Measurements from ENCODE around the gene TRIM44.
"Not testable (repeated sequence)": the region's sequence is repeated elsewhere in the genome, so short reads cannot be mapped to it uniquely, and the experiment has no call there.

Gene TRIM44

DNA sequence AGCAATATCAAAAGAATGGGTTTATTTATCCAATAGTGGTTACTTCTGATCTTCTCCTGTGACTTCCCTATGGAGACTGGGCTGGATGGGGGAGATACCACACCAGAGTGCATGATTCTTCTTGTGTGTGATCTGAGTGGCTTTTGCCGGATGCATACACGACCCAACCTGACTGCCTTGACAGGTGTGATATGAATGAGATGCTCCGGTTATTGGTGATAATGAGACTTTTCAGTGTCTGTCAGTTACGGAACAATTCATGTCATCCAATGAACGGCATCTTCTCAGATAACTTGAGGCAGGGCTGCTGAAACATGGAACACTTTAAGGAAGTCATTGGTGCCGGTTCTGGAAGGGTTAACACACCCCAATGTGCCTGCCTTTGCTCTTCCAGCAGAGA is 26.6 kb upstream of the TRIM44 start:
- DNase-seq: no peak

DNA sequence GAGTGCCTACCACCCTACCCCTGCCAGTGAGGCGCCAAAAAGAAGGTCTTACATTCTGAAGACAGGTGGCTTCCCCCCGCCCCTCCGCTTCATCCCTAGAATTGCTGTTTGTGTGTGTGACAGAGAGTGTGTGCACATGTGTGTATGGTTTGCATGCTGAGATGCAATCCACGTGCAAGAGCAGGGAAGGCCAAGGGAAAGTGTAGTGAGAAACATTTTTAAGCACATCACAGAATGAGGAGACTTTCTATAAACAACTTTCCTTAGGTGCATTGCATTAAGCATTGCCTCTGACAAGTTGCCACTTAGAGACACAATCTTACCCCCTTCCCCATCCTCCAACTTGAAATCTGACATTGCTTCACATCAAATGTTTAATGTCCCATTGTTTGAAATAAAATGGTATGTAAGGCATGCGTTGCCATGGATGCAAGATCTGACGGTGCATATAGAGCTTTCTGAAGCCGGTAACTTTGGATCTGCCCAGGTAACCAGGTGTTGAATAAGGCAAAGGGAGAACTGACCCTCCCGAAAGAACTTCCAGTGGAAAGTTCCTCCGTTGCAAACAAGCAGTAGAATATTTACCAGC is 22.9 kb upstream of the TRIM44 start:
- no peak for DNase-seq

DNA sequence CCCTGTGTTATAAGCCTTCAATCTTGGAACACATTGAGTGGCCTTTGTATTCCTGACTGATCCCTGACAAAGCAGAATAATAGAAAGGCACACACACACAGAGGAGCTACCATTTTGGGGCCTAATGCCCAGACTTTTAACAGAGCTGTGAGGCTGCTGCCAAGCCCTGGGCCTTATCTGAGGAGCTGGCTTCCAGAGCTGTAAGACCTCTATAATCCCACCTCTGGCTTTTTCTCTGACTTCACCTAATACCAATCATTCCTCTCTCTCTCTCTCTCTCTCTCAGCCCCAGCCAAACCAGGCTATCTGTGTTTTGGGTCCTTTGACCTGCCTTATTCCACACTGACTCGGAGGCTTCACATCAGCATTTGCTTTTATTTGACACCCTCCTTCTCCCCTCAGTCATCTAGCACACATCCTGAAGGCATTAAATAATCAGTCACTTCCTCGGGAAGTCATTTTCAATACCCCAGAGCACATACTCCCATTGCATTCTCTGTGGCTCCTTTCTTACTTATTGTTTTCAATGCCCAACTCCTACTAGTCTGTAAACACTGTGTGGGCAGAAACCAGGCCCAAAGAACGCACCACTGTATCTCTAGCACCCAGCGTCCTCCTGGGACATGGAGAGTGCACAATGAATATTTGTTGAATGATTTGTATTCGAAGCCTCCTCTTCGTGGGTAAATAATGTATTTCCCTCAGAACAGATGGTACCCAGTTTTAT is 21.2 kb upstream of the TRIM44 start:
- DNase-seq: no peak

DNA sequence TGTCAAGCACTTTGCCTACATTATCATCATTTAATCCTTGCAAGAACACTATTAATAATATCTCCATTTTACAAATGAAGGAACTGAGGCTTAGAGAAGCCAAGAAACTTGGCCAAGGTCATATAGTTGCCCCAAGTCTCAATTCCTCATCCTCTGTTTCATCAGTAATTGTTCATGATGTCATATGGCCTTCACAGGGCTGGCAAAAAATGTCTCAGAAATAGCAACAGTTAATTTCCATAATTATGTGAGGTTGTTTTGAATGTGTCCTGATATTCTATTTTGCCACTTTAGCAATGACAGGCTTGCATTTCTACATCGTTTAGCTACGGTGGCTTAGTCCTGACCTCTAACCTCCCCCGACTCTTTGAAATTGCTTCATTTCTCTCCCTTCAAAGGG is 20.6 kb upstream of the TRIM44 start:
- no peak for DNase-seq

DNA sequence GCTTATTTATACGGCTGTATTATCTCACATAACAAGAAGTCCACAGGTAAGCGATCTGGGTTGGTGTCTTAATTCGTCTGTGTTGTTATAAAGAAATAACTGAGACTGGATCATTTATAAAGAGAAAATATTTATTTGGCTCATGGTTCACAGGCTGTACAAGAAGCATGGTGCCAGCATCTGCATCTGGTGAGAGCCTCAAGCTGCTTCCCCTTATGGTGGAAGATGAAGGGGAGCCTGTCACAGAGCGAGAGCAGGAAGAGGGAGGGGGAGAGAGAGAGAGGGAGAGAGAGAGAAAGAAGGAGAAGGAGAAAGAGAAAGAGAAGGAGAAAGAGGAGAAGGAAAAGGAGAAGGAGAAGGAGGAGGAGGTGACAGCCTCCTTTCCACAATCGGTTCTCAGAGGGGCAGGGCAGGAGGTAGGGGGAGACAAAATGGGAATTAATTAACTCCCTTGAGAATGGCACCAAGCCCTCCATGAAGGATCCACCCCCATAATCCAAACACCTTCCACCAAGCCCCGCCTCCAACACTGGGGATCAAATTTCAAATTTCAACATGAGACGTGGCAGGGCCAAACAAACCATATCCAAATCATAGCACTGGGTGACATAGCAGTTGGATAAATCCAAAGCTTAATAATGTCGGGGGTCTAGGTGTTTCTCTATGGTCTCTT is 15.0 kb upstream of the TRIM44 start:
- no peak for DNase-seq

DNA sequence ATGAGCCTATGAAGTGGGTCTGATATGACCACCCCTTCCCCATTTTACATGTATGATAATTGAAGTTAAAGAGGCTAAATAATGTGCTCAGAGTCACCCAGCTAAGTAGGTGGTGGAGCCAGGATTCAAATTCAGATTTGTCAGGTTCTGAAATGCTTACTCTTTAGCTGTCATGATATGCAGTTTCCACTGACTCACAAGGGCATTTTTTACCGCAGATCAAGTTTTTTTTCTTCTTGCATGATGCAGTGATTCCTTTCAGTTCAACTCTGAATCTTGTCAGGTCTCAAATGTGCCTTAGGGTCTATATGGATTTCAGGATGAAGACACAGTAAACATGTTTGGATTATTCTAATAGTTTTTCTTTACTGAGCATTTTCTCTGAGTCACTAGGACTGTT is 12.6 kb upstream of the TRIM44 start:
- DNase-seq: no peak

DNA sequence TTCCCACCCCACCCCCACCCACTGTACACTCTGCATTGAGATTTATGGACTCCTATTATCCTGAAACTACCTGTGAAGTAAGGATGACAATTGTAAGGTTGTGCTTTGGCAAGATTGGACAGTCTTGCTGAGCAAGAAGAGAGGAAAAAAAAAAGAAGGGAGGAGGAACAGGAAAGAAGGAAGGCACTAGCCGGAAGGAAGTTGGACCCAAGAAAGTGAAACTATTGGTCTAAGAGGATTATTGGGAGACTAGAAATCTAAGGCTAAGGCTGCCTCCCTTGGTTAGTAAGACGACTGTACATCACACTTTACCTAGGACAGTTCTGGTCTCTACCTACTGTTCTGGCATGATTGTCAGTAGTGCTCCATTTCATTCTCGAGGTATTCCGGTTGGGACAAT is 12.1 kb upstream of the TRIM44 start:
- DNase-seq: no peak

DNA sequence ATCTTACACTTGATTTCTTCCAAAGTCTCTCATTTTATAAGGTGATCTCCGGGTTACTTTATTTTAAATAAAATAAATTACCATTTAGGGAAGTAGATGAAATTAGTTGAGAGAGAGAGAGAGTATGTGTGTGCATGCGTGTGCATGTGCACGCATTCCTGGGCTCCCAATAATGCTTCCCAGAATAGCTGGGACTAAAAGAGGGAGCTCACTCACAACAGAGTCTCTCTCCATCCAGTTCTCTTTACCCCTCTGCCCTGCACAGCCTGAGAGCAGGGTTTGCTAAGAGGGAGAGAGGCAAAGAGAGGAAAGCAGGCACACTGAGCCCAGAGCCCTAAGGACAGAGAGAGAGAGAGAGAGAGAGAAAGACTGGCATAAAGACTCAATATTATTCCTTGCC is 11.3 kb upstream of the TRIM44 start:
- no peak for DNase-seq

DNA sequence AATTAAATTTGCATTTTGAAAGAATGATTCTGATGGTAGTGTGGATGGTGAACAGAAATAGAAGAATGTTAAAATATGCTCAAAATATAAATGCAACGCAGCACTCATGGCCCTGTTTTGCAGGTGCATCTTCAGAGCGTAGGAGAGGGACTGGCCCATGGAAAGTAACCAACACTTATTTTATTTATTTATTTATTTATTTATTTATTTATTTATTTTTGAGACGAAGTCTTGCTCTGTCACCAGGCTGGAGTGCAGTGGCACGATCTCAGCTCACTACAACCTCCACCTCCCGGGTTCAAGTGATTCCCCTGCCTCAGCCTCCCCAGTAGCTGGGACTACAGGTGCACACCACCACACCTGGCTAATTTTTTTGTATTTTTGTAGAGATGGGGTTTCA is 9.8 kb upstream of the TRIM44 start:
- DNase-seq: not testable (repeated sequence)

DNA sequence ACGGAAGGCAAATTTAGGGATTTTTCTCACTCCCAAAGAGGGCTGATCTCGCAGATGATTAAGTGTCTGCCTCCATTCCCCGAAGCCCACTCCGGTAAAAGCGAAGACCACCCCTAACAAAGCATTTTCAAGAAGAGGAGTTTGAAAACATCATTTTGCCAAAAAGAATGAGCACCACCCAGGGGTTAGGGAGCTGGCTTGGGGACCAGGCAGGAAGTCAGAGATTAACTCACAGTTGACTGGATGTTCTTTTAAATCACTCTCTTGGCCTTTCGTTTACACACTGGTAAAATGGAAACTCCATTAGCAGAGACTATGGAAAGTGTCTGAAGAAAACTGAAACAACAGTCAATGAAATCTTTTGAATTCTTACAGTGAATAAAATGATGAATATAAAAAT is 7.9 kb upstream of the TRIM44 start:
- no peak for DNase-seq

DNA sequence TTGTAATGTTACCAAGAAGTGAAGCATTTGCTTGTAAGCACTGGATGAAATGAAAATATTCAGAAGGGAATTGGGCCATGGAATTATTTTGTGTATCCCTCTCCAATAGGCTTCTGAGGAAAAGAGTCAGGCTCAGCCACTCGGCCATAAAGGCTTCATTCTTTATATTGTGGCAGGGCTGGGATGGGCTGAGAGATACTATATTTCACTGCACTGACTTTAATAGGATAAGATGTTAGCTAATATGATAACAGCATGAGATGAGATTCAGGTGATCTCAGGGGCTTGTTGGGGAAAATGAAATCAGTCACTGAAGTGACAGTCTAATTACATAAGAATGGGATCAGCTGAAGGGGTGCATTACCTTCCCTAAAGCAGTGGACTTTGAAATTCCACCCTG is 7.3 kb upstream of the TRIM44 start:
- DNase-seq: no peak

DNA sequence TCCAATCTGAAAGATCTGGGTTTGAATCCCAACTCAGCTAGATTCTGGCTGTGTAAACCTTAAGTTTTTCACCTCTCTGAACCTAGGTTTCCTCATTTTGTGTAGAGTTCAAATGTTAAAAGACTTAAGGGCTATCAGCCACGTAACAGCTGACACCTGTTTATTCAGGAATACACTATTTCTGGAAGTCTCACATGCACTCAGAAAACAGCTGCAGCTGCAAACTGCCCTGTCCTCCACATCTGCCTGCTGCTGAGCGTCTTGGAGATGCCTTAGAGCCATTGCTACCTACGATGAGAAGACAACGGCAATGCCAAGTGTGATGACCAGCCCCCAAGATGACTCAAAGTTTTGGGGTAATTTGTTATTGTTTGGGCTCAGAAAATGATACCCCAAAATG is 6.7 kb upstream of the TRIM44 start:
- no peak for DNase-seq

DNA sequence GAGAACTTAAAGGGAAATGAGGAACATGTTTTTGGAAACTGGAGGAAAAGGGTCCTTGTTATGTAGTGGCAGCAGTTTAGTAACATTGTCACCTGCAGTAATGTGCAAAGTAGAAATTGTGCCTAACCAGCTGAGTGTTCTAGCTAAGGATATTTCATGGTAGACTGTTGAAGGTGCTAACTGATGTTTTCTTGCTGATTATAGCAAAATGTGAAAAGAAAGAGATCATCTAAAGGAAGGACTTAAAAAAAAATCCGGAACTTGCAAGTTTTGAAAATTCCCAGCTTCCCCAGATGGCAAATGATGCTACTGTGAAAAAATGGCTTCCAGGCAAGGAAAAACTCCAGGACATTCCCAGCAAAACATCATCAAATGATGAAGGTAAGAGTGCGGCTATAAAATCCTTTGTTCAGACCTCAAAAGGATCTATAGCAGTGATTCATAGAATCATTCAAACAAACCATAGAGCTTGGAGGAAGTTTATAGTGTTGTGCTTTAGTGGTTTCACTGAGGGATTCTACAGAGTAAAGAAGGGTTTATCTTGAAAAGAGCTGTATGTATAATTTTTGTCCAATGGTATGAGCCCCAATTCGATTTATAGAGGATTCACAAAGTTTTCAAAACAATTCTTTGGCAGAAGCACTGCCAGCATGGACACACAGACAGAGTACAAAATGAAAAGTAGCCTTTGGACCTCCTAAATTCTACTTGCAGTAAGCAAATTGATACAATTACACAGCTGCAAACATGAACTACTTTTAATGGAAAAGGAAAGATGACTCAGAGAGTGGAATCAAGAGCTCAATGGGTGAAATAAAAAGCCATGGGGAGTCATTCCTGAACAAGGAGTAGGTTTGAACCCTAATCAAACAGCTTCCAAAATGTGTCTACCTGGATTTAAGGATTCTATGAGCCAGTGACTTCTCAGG is 4.3 kb upstream of the TRIM44 start:
- DNase-seq: no peak

DNA sequence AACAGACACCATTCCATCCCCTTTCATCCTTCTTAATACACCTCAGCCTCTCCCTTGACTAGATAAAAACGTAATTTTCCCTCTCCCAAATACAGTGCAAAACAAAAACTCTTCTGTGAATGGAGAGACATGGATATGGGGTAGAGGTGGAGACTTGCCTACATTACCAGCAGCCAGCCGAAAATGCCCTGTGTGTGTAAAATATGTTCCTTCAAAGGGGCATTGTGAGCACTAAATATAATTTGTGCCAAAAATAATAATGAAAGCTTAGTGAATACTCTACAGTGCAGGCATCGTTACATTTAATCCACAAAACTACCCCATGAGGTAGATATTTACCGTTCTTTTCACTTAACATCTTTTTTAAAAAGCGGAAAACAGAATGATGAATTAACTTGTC is 1.0 kb upstream of the TRIM44 start:
- DNase-seq: no peak

DNA sequence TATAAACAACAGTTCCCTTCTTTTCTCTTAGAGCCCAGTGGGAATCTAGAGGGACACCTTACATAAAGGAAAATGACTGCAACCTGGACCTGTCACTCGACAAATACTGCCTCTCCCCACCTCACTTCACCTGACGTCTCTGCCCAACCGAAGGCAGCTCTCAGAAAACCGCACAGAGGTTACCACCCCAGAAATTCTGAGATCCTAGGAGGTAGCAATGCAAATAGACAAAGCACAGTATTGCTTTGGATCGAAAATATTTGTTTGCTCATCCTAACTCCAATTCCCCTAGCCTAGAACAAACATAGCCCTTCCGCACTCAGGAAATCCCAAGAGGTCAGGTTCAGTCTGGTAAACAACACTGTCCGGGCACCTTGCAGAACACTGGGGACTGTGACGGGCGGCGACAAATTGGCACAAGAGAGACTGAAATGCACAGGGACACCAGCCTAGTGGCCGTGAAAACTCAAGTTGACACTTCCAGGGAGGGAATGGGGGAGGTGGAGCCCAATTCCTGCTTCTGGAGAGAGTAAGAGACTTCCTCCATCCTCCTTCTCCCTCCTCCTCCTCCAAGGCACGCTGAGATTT is 420 bp upstream of the TRIM44 start:
- no peak for DNase-seq

DNA sequence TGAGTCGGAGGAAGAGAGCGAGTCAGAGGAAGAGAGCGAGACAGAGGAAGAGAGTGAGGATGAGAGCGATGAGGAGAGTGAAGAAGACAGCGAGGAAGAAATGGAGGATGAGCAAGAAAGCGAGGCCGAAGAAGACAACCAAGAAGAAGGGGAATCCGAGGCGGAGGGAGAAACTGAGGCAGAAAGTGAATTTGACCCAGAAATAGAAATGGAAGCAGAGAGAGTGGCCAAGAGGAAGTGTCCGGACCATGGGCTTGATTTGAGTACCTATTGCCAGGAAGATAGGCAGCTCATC is 780 bp downstream of the TRIM44 start:
- DNase-seq: no peak

DNA sequence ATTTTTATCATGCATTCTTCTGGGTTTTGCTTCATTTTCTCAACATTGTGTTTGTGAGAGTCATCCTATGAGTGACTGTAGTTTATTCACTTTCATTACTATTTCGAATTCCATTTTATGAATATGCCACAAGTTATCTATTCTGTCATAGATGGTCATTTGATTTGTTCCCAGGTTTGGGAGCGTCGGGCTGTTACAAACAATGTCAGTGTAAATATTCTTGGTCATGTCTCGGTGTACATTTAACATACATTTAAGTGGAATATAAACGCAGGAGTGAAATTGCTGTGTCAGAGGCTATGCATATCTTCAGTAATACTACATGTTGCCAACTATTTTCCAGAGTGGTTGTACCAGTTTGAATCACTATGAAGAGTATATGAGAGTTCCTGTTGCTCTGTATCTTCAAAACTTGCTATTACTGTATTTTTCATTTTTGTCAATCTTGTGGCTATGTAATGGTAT is 2.4 kb downstream of the TRIM44 start:
- DNase-seq: no peak

DNA sequence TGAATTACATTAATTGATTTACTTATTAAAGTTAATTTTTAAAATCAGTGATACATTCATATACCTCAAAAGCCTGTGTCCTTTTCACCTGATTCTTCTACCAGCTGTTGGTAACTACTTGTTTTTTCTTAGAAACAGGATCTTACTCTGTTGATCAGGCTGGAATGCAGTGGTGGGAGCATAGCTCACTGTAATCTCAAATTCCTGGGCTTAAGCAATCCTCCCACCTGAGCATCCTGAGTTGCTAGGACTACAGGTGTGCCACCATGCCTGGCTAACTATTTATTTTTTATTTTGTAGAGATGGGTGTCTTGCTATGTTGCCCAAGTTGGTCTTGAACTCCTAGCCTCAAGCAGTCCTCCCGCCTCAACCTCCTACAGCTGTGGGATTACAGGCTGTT is 4.7 kb downstream of the TRIM44 start:
- no peak for DNase-seq

DNA sequence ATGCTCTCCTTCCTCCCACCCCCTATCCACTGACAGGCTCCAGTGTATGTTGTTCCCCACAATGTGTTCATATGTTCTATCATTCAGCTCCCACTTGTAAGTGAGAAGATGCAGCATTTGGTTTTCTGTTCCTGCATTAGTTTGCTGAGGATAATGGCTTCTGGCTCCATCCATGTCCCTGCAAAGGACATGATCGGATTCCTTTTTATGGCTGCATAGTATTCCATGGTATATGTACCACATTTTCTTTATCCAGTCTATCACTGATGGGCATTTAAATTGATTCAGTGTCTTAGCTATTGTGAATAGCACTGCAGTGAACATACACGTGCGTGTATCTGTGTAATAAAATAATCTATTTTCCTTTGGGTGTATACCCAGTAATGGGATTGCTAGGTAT is 5.8 kb downstream of the TRIM44 start:
- DNase-seq: not testable (repeated sequence)

DNA sequence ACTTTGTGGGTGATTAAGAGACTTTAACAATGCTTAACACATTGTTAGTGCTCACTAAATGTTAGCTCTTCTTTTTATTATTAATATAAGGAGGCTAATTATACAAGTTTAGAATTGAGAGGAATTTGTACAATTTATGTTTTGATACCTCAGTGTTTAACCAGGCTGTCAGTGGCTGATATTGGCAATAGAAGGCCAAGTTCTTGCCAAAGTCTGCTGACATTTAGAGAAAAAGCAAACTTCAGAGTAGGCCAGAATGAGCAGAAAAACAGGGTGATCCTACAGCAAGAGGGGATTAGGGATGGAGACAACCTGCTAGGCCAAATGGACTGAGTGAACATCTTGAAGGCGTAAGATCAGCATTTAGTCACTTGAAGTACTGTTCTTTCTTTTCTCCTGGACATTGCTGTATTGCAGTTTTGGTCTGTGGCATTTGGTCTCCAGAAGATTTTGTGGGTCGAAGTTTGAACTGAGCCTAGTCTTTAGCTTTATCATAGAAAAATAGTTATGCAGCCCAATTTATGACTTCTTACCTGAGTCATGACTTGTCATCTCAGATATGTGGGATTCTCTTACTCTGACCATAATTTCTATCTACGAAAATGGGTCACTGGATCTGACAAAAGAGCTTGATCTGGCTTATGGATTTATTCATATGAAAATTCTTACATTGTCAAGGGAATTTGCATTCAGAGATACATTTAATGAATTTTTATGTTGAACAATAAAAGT is 9.0 kb downstream of the TRIM44 start:
- no peak for DNase-seq

DNA sequence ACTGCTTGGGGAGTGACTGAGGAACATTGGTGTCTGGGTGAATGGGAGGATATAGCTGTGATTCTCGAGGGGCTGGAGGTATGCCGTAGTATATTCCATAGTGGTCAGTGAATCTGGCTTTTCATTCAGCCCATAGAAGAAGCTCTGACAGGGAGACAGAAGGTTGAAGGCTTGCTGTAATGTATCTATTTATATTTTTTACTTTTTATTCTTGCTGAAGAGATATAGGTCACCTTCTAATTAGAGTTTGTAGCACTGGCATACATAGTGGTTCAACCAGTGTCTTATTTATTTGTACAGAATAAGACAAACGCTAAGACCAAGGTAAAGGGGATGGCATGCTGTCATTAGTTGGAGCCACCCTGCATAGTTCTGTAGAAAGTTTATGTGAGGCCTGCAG is 10.0 kb downstream of the TRIM44 start:
- DNase-seq: no peak

DNA sequence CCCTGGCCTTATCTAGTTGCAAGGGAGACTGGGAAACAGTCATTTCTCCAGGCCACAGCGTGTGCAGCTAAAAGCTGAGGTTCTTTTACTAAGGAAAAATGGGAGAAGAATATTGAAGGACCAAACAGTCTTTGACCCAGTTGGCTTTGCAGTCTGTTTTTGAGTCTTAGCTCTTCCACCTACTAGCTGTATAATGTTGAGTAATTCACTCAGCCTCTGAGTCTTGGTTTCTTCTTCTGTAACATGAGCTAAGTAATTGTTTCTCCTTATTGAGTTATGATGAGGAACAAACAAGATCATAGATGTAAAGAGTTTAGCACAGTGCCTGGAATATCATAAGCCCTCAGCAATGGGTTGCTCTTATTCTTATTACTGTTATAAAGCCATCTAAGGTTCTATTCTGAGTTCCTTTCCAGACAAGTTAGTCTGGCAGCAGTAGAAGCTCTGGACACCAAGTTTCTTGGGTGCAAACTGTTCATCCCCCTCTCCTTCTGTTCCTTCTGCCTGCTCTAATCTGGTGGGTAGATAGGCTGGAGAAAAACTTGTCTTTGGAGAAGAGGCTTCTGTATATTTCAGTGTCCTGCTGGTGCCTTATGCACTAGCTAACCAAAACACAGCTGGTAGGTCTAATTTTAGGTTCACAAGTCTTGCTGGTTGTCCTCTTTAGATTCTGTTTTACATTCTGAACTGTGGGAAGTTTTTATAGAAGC is 13.5 kb downstream of the TRIM44 start:
- DNase-seq: no peak
